ENCODE data around the gene TRIM75. TPM values are rescaled to one million over a fixed set of nuclear protein-coding genes. Genes with fewer than 3 reads are reported as not detected.

TRIM75 gene
- total and polyA plus RNA-seq, 2 donors (not counting 3 experiments of a cell fraction or from before 2014, with no cell fraction given), result not detected

- BruUV-seq (replicated peaks), result no TSS peak
- FAIRE-seq (no peak), DNase-seq (ENCODE audit: low read depth, low spot score) (no peak)
- H3K79me2 ChIP-seq (ENCODE audit: control insufficient read depth, insufficient read depth, low read length), result no peaks in the 10 kb centered on the region
- H3K27me3 ChIP-seq (ENCODE audit: control insufficient read depth in 2 of 2, insufficient read depth in 2 of 2, low read length in 2 of 2), result no peaks in the 10 kb centered on the region
- no peaks in the 10 kb centered on the region for H3K9me3 ChIP-seq (replicated peaks; ENCODE audit: control insufficient read depth, insufficient read depth, low read length)
- H3K4me1 ChIP-seq (ENCODE audit: control insufficient read depth, extremely low read depth, insufficient read depth, low read length), result no peaks in the 10 kb centered on the region
- H3K4me3 ChIP-seq (replicated peaks in 1 of 3; ENCODE audit: insufficient read depth in 1 of 3, low read depth in 1 of 3, low read length in 3 of 3), result no peak overlapping the region
- intact Hi-C loops (cut with micrococcal nuclease), result no loop called here
- H3K4me2 ChIP-seq (ENCODE audit: insufficient read depth, low read length), result no peak overlapping the region
- H3K27ac ChIP-seq (ENCODE audit: insufficient read depth, low read depth, low read length), result no peak overlapping the region
- H2AFZ ChIP-seq (ENCODE audit: low read depth, low read length), result no peak overlapping the region
- dilution Hi-C loops (cut with MboI; ENCODE audit: extremely low pct_ligation_motif_present, low sequenced_read_pairs), result no loop called here
- ChIA-PET POLR2A (no interaction called here), CTCF (no interaction called here)
- no peaks in the 10 kb centered on the region for H3K9me1 ChIP-seq (replicated peaks; ENCODE audit: control insufficient read depth, extremely low read depth, insufficient read depth, low read length)
- no peaks in the 10 kb centered on the region for H4K20me1 ChIP-seq (replicated peaks; ENCODE audit: control insufficient read depth, extremely low read depth, insufficient read depth, low read length)
- TF ChIP-seq GATA2 (IDR thresholded peaks at IDR 0.05; ENCODE audit: insufficient read depth, insufficient read length, low read depth, low read length) (no peak), EZH2 (IDR thresholded peaks at IDR 0.05; ENCODE audit: borderline replicate concordance, low read depth, low read length, severe bottlenecking) (no peak), POLR2AphosphoS5 (IDR thresholded peaks at IDR 0.05; ENCODE audit: insufficient read depth, low read depth, low read length) (no peak), CTCF (IDR thresholded peaks at IDR 0.05; ENCODE audit: extremely low read depth in 1 of 2, insufficient read depth in 1 of 2, low read depth in 1 of 2, low read length in 2 of 2) (no peak), POLR2A (IDR thresholded peaks at IDR 0.05; ENCODE audit: low read depth, low read length) (no peak), MYC (IDR thresholded peaks at IDR 0.05; ENCODE audit: low read depth, low read length) (no peak), JUN (IDR thresholded peaks at IDR 0.05; ENCODE audit: borderline replicate concordance, insufficient read depth, insufficient read length, low read depth) (no peak), FOS (IDR thresholded peaks at IDR 0.05; ENCODE audit: borderline replicate concordance, insufficient read depth, low read length) (no peak), MAX (IDR thresholded peaks at IDR 0.05; ENCODE audit: insufficient read depth, insufficient read length) (no peak)
- no peaks in the 10 kb centered on the region for H3K36me3 ChIP-seq (ENCODE audit: control insufficient read depth in 2 of 2, extremely low read depth in 1 of 2, insufficient read depth in 2 of 2, low read length in 2 of 2)
- no peak overlapping the region for H3K9ac ChIP-seq (replicated peaks; ENCODE audit: extremely low read depth, insufficient read depth, low read length)
Observed at GRCh38 chr4:165055601-165056000, 1.9 kb downstream of the TRIM75 start.
